ENCODE data around the gene PRKAR1B. TPM values are rescaled to one million over a fixed set of nuclear protein-coding genes. Genes with fewer than 3 reads are reported as not detected.

The PRKAR1B gene
- total RNA-seq, 1 donor from 2014 or later = 19.3 TPM

GRCh38 chr7:713139-713457 lies 14.0 kb downstream of the PRKAR1B start:
- Histone ChIP-seq H3K9ac (ENCODE audit: low read depth in 1 of 3, low read length in 3 of 3) (no peak overlapping the region), H3K27ac (ENCODE audit: low read depth, low read length) (no peak overlapping the region), H3K9me3 (ENCODE audit: control insufficient read depth in 3 of 3, low read length in 3 of 3) (peaks cover 0 to 3% (median 0%) of the 10 kb centered on the region in 3 donors), H3K4me1 (ENCODE audit: control insufficient read depth in 3 of 3, insufficient read depth in 3 of 3, low read length in 3 of 3) (peaks cover 0 to 2% (median 0%) of the 10 kb centered on the region in 3 donors), H3K4me3 (ENCODE audit: low read length in 3 of 3) (no peak overlapping the region), H3K27me3 (ENCODE audit: control insufficient read depth in 3 of 3, insufficient read depth in 3 of 3, low read length in 3 of 3) (peaks cover 5 to 12% (median 8%) of the 10 kb centered on the region in 3 donors), H3K36me3 (ENCODE audit: control insufficient read depth in 3 of 3, insufficient read depth in 3 of 3, low read length in 3 of 3) (no peaks in the 10 kb centered on the region)

GRCh38 chr7:712381-713138 lies 14.5 kb downstream of the PRKAR1B start:
- Histone ChIP-seq H3K27ac (ENCODE audit: low read depth, low read length) (no peak overlapping the region), H3K9me3 (ENCODE audit: control insufficient read depth in 3 of 3, low read length in 3 of 3) (no peaks in the 10 kb centered on the region), H3K36me3 (ENCODE audit: control insufficient read depth in 3 of 3, insufficient read depth in 3 of 3, low read length in 3 of 3) (no peaks in the 10 kb centered on the region), H3K4me3 (ENCODE audit: low read length in 3 of 3) (no peak overlapping the region), H3K4me1 (ENCODE audit: control insufficient read depth in 3 of 3, insufficient read depth in 3 of 3, low read length in 3 of 3) (peaks cover 0 to 2% (median 0%) of the 10 kb centered on the region in 3 donors), H3K9ac (ENCODE audit: low read depth in 1 of 3, low read length in 3 of 3) (no peak overlapping the region), H3K27me3 (ENCODE audit: control insufficient read depth in 3 of 3, insufficient read depth in 3 of 3, low read length in 3 of 3) (peaks cover 5 to 12% (median 8%) of the 10 kb centered on the region in 3 donors)

DNA sequence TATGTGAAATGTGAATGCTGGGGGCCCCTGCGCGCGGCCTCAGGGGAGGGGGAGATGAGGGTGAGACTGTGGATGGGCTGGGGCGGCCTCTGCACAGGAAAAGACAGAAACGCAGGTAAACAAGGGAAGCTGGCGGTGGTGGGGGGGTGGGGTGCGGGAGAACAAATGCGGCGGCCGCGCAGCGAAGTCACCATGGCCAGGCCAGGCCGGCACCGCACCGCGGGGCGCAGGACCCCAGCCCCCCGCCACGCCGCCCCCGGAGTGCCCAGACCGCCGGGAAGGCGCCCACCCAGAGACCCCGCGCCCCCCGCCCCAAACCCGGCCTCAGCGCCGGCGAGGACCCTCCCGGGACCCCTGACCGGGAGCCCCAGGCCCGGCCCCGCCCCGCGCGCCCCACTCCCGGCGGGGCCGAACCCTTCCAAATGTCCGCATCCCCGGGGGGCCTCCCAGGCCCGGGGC lies 15.1 kb downstream of the PRKAR1B start:
- Histone ChIP-seq H3K9ac (ENCODE audit: low read depth in 1 of 3, low read length in 3 of 3) (peak overlapping the region in 1 of 3 donors; percentile 33), H3K36me3 (ENCODE audit: control insufficient read depth in 3 of 3, insufficient read depth in 3 of 3, low read length in 3 of 3) (no peaks in the 10 kb centered on the region), H3K4me1 (ENCODE audit: control insufficient read depth in 3 of 3, insufficient read depth in 3 of 3, low read length in 3 of 3) (peaks cover 0 to 2% (median 0%) of the 10 kb centered on the region in 3 donors), H3K27me3 (ENCODE audit: control insufficient read depth in 3 of 3, insufficient read depth in 3 of 3, low read length in 3 of 3) (peaks cover 5 to 12% (median 8%) of the 10 kb centered on the region in 3 donors), H3K9me3 (ENCODE audit: control insufficient read depth in 3 of 3, low read length in 3 of 3) (no peaks in the 10 kb centered on the region), H3K27ac (ENCODE audit: low read depth, low read length) (no peak overlapping the region), H3K4me3 (ENCODE audit: low read length in 3 of 3) (no peak overlapping the region)

GRCh38 chr7:711093-711921 lies 15.8 kb downstream of the PRKAR1B start:
- peak overlapping the region; percentile 14 to 45 (median 23) for H3K4me3 ChIP-seq (ENCODE audit: low read length in 3 of 3)
- peak overlapping the region in 1 of 3 donors; percentile 33 for H3K9ac ChIP-seq (ENCODE audit: low read depth in 1 of 3, low read length in 3 of 3)
- peaks cover 5 to 12% (median 8%) of the 10 kb centered on the region in 3 donors for H3K27me3 ChIP-seq (ENCODE audit: control insufficient read depth in 3 of 3, insufficient read depth in 3 of 3, low read length in 3 of 3)
- no peaks in the 10 kb centered on the region for H3K36me3 ChIP-seq (ENCODE audit: control insufficient read depth in 3 of 3, insufficient read depth in 3 of 3, low read length in 3 of 3)
- H3K27ac ChIP-seq (ENCODE audit: low read depth, low read length) = no peak overlapping the region
- H3K4me1 ChIP-seq (ENCODE audit: control insufficient read depth in 3 of 3, insufficient read depth in 3 of 3, low read length in 3 of 3) = peaks cover 0 to 2% (median 0%) of the 10 kb centered on the region in 3 donors
- no peaks in the 10 kb centered on the region for H3K9me3 ChIP-seq (ENCODE audit: control insufficient read depth in 3 of 3, low read length in 3 of 3)

GRCh38 chr7:710161-710560 lies 16.9 kb downstream of the PRKAR1B start:
- H3K27ac ChIP-seq (ENCODE audit: low read depth, low read length) = no peak overlapping the region
- H3K4me3 ChIP-seq (ENCODE audit: low read length in 3 of 3) = no peak overlapping the region
- H3K4me1 ChIP-seq (ENCODE audit: control insufficient read depth in 3 of 3, insufficient read depth in 3 of 3, low read length in 3 of 3) = peaks cover 0 to 2% (median 0%) of the 10 kb centered on the region in 3 donors
- no peaks in the 10 kb centered on the region for H3K36me3 ChIP-seq (ENCODE audit: control insufficient read depth in 3 of 3, insufficient read depth in 3 of 3, low read length in 3 of 3)
- H3K27me3 ChIP-seq (ENCODE audit: control insufficient read depth in 3 of 3, insufficient read depth in 3 of 3, low read length in 3 of 3) = peaks cover 5 to 12% (median 8%) of the 10 kb centered on the region in 3 donors
- no peaks in the 10 kb centered on the region for H3K9me3 ChIP-seq (ENCODE audit: control insufficient read depth in 3 of 3, low read length in 3 of 3)
- no peak overlapping the region for H3K9ac ChIP-seq (ENCODE audit: low read depth in 1 of 3, low read length in 3 of 3)

- no peak overlapping the region for H3K27ac ChIP-seq (ENCODE audit: low read depth, low read length)
- no peaks in the 10 kb centered on the region for H3K4me1 ChIP-seq (ENCODE audit: control insufficient read depth in 3 of 3, insufficient read depth in 3 of 3, low read length in 3 of 3)
- H3K27me3 ChIP-seq (ENCODE audit: control insufficient read depth in 3 of 3, insufficient read depth in 3 of 3, low read length in 3 of 3) = peaks cover 0 to 5% (median 0%) of the 10 kb centered on the region in 3 donors
- H3K4me3 ChIP-seq (ENCODE audit: low read length in 3 of 3) = no peak overlapping the region
- no peaks in the 10 kb centered on the region for H3K36me3 ChIP-seq (ENCODE audit: control insufficient read depth in 3 of 3, insufficient read depth in 3 of 3, low read length in 3 of 3)
- H3K9me3 ChIP-seq (ENCODE audit: control insufficient read depth in 3 of 3, low read length in 3 of 3) = peaks cover 0 to 3% (median 0%) of the 10 kb centered on the region in 3 donors
- no peak overlapping the region for H3K9ac ChIP-seq (ENCODE audit: low read depth in 1 of 3, low read length in 3 of 3)
These were observed 19.6 kb downstream of the PRKAR1B start for GRCh38 chr7:707296-708000.

GRCh38 chr7:706721-707120 lies 20.4 kb downstream of the PRKAR1B start:
- Histone ChIP-seq H3K27me3 (ENCODE audit: control insufficient read depth in 3 of 3, insufficient read depth in 3 of 3, low read length in 3 of 3) (peaks cover 0 to 5% (median 0%) of the 10 kb centered on the region in 3 donors), H3K4me1 (ENCODE audit: control insufficient read depth in 3 of 3, insufficient read depth in 3 of 3, low read length in 3 of 3) (no peaks in the 10 kb centered on the region), H3K36me3 (ENCODE audit: control insufficient read depth in 3 of 3, insufficient read depth in 3 of 3, low read length in 3 of 3) (no peaks in the 10 kb centered on the region), H3K9me3 (ENCODE audit: control insufficient read depth in 3 of 3, low read length in 3 of 3) (peaks cover 0 to 3% (median 0%) of the 10 kb centered on the region in 3 donors), H3K4me3 (ENCODE audit: low read length in 3 of 3) (no peak overlapping the region), H3K27ac (ENCODE audit: low read depth, low read length) (no peak overlapping the region), H3K9ac (ENCODE audit: low read depth in 1 of 3, low read length in 3 of 3) (no peak overlapping the region)

DNA sequence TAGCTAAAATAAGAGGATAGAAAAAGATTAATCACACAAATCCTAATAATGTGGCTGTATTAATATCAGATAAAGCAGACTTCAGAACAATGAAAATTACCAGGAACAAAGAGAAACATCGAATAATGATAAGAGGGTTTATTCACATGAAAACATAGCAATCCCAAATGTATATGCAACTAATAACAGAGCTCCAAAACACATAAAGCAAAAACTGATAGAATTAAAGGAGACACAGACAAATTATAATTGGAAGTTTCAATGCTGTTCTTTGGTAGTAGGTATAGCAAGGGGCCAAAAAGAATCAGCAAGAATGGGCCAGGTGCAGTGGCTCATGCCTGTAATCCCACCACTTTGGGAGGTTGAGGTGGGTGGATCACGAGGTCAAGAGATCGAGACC lies 24.0 kb downstream of the PRKAR1B start:
- Histone ChIP-seq H3K4me1 (ENCODE audit: control insufficient read depth in 3 of 3, insufficient read depth in 3 of 3, low read length in 3 of 3) (peaks cover 7 to 11% (median 9%) of the 10 kb centered on the region in 3 donors), H3K27me3 (ENCODE audit: control insufficient read depth in 3 of 3, insufficient read depth in 3 of 3, low read length in 3 of 3) (peaks cover 0 to 7% (median 0%) of the 10 kb centered on the region in 3 donors), H3K9ac (ENCODE audit: low read depth in 1 of 3, low read length in 3 of 3) (no peak overlapping the region), H3K9me3 (ENCODE audit: control insufficient read depth in 3 of 3, low read length in 3 of 3) (peaks cover 0 to 3% (median 0%) of the 10 kb centered on the region in 3 donors), H3K36me3 (ENCODE audit: control insufficient read depth in 3 of 3, insufficient read depth in 3 of 3, low read length in 3 of 3) (peaks cover 0 to 2% (median 0%) of the 10 kb centered on the region in 3 donors), H3K4me3 (ENCODE audit: low read length in 3 of 3) (no peak overlapping the region), H3K27ac (ENCODE audit: low read depth, low read length) (no peak overlapping the region)

- Histone ChIP-seq H3K36me3 (ENCODE audit: control insufficient read depth in 3 of 3, insufficient read depth in 3 of 3, low read length in 3 of 3) (peaks cover 0 to 2% (median 0%) of the 10 kb centered on the region in 3 donors), H3K4me3 (ENCODE audit: low read length in 3 of 3) (no peak overlapping the region), H3K27me3 (ENCODE audit: control insufficient read depth in 3 of 3, insufficient read depth in 3 of 3, low read length in 3 of 3) (peaks cover 0 to 7% (median 0%) of the 10 kb centered on the region in 3 donors), H3K9ac (ENCODE audit: low read depth in 1 of 3, low read length in 3 of 3) (no peak overlapping the region), H3K9me3 (ENCODE audit: control insufficient read depth in 3 of 3, low read length in 3 of 3) (peaks cover 0 to 3% (median 0%) of the 10 kb centered on the region in 3 donors), H3K4me1 (ENCODE audit: control insufficient read depth in 3 of 3, insufficient read depth in 3 of 3, low read length in 3 of 3) (peaks cover 7 to 14% (median 13%) of the 10 kb centered on the region in 3 donors), H3K27ac (ENCODE audit: low read depth, low read length) (no peak overlapping the region)
These were observed 25.9 kb downstream of the PRKAR1B start for GRCh38 chr7:701086-701671.
